WTC11 (cell line): Measurements from ENCODE around the gene KRT7. TPM values are rescaled to one million over a fixed set of nuclear protein-coding genes. Genes with fewer than 3 reads are reported as not detected.

ENCODE experiments used
- ATAC-seq: fragments of 200-7000 bp; cut with Tn5 transposase; 2 replicates; pipeline ENCODE4 v1.10.0; 2021; ENCODE audit warnings: mild to moderate bottlenecking, moderate library complexity
- CTCF ChIA-PET: fragments of 300-600 bp; sonication (Branson Sonifier 250); formaldehyde crosslinking; loops from one replicate; lab custom pipeline; 2021; ENCODE audit warnings: antibody characterized with exemption; lab: Charles Lee
- POLR2A ChIA-PET: fragments of 350-600 bp; sonication (Branson Sonifier 250); formaldehyde crosslinking; loops from one replicate; lab custom pipeline; 2021; ENCODE audit warnings: antibody characterized with exemption; lab: Charles Lee
- DNase-seq: peaks from one replicate; pipeline ENCODE4 v3.0.0; 2021; ENCODE audit warnings: low spot score
- H3K27ac Mint-ChIP-seq: 2 replicates; pipeline ENCODE4 v1.8.0; 2021; ENCODE audit warnings: mixed read lengths
- H3K27me3 Mint-ChIP-seq: 2 replicates; pipeline ENCODE4 v1.8.0; 2021; ENCODE audit warnings: low read depth, mild to moderate bottlenecking, moderate library complexity, mixed read lengths
- H3K36me3 Mint-ChIP-seq: 2 replicates; pipeline ENCODE4 v1.8.0; 2021; ENCODE audit warnings: mixed read lengths
- H3K4me1 Mint-ChIP-seq: 2 replicates; pipeline ENCODE4 v1.8.0; 2022; ENCODE audit warnings: mixed read lengths
- H3K4me3 Mint-ChIP-seq: 2 replicates; pipeline ENCODE4 v1.8.0; 2021; ENCODE audit warnings: mild to moderate bottlenecking, moderate library complexity, mixed read lengths
- H3K9me3 Mint-ChIP-seq: 2 replicates; pipeline ENCODE4 v1.8.0; 2021; ENCODE audit warnings: mixed read lengths
- CBFB ChIP-seq: sonication (generic); formaldehyde crosslinking; IDR thresholded peaks from 2 replicates; pipeline ENCODE4 v1.8.1; 2022; ENCODE audit warnings: mild to moderate bottlenecking, low read depth, missing genetic modification reagents
- CREM ChIP-seq: sonication (generic); formaldehyde crosslinking; IDR thresholded peaks from 2 replicates; pipeline ENCODE4 v1.8.1; 2022; ENCODE audit warnings: mild to moderate bottlenecking, missing genetic modification reagents, moderate library complexity
- ETV6 ChIP-seq: sonication (generic); formaldehyde crosslinking; IDR thresholded peaks from 2 replicates; pipeline ENCODE4 v1.8.1; 2022; ENCODE audit warnings: mild to moderate bottlenecking, missing genetic modification reagents
- GTF2I ChIP-seq: fragments of 250-450 bp; sonication (Bioruptor Pico); conservative IDR thresholded peaks from 2 replicates; pipeline ENCODE4 v1.4.0; 2021; ENCODE audit warnings: mild to moderate bottlenecking
- KAT7 ChIP-seq: sonication (generic); formaldehyde crosslinking; IDR thresholded peaks from 2 replicates; pipeline ENCODE4 v1.8.1; 2023; ENCODE audit warnings: missing genetic modification reagents, mild to moderate bottlenecking, borderline replicate concordance
- NR3C1 ChIP-seq: sonication (generic); formaldehyde crosslinking; conservative IDR thresholded peaks from 2 replicates; pipeline ENCODE4 v1.8.1; 2023; ENCODE audit warnings: low read depth, mild to moderate bottlenecking, missing genetic modification reagents
- RORB ChIP-seq: fragments of 250-450 bp; sonication (Bioruptor Pico); IDR thresholded peaks from 2 replicates; pipeline ENCODE4 v1.9.0; 2021; ENCODE audit warnings: mild to moderate bottlenecking
- SOX15 ChIP-seq: fragments of 250-450 bp; sonication (Bioruptor Pico); IDR thresholded peaks from 2 replicates; pipeline ENCODE4 v1.9.0; 2021; ENCODE audit warnings: mild to moderate bottlenecking
- TEAD4 ChIP-seq: sonication (generic); formaldehyde crosslinking; IDR thresholded peaks from 2 replicates; pipeline ENCODE4 v1.8.0; 2022; ENCODE audit warnings: mild to moderate bottlenecking, missing genetic modification reagents
- TP53 ChIP-seq: sonication (generic); formaldehyde crosslinking; IDR thresholded peaks from 2 replicates; pipeline ENCODE4 v1.8.1; 2023; ENCODE audit warnings: mild to moderate bottlenecking, missing genetic modification reagents
- ZNF317 ChIP-seq: sonication (generic); formaldehyde crosslinking; IDR thresholded peaks from 2 replicates; pipeline ENCODE4 v1.8.1; 2023; ENCODE audit warnings: low read depth, mild to moderate bottlenecking, moderate library complexity, missing genetic modification reagents, borderline replicate concordance
- ZNF423 ChIP-seq: fragments of 250-450 bp; sonication (Bioruptor Pico); IDR thresholded peaks from 2 replicates; pipeline ENCODE4 v2.1.2; 2022; ENCODE audit warnings: mild to moderate bottlenecking, moderate library complexity
- total RNA-seq: library from RNA; stranded (reverse); gene quantifications from 3 replicates; pipeline ENCODE4 v1.2.3, GENCODE V29; 2021
- TF ChIP-seq, protein P1 (sequence below): fragments of 250-450 bp; sonication (Bioruptor Pico); IDR thresholded peaks from 2 replicates; pipeline ENCODE4 v1.9.0; 2021; ENCODE audit warnings: mild to moderate bottlenecking
- TF ChIP-seq, protein P2 (sequence below): fragments of 250-450 bp; sonication (Bioruptor Pico); IDR thresholded peaks from 2 replicates; pipeline ENCODE4 v1.9.0; 2021; ENCODE audit warnings: mild to moderate bottlenecking, borderline replicate concordance
- TF ChIP-seq, protein P3 (sequence below): sonication (generic); formaldehyde crosslinking; IDR thresholded peaks from 2 replicates; pipeline ENCODE4 v1.8.0; 2022; ENCODE audit warnings: missing genetic modification reagents
- TF ChIP-seq, protein P4 (sequence below): sonication (generic); formaldehyde crosslinking; IDR thresholded peaks from 2 replicates; pipeline ENCODE4 v1.8.0; 2023; ENCODE audit warnings: mild to moderate bottlenecking, missing genetic modification reagents

The KRT7 gene
- total RNA-seq, 1 experiment from 2014 or later = 10.6 TPM

DNA sequence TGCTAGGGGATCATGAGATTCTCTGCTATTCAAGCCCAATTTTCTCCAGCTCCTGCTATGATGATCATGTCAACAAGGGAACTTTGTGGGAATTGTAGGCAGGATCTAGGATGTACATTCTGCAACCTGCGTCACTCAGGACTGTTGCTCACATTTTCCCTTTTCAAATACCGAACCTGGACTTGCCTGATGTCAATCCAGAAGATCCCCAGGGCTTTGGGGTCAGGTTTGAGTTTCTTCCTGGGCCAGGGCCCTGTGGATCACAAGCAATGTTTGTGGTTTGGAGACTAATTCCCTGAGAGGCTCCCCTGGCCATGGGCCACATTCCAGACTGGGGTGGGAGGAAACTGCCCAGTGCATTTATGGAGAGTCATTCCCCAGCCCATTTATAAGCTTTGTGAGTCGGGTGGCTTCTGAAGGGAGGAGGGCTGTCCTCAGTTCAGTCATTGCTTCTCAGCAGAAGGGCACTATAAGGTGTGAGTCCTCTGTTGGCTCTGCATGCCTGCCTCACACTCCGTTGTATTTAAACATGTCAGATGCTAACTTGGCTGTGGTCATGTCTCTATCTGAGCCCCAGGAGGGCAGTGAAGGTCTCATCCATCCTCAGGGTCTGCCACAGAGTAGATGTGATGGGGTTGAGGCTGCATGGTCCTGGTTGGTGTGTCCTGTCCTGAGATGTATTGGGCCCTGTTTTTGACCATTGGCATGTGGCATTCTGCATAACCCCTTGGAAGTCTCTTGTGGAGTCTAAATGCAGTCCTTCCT, 47.9 kb downstream of the KRT7 start (continued):
- TF ChIP-seq, protein P1, sequence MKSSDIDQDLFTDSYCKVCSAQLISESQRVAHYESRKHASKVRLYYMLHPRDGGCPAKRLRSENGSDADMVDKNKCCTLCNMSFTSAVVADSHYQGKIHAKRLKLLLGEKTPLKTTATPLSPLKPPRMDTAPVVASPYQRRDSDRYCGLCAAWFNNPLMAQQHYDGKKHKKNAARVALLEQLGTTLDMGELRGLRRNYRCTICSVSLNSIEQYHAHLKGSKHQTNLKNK (CRISPR knock-in tag) = no peak
- TF ChIP-seq CREM (CRISPR knock-in tag) (no peak), TEAD4 (CRISPR knock-in tag) (no peak)
- TF ChIP-seq, all 79 proteins: peak for 0

DNA sequence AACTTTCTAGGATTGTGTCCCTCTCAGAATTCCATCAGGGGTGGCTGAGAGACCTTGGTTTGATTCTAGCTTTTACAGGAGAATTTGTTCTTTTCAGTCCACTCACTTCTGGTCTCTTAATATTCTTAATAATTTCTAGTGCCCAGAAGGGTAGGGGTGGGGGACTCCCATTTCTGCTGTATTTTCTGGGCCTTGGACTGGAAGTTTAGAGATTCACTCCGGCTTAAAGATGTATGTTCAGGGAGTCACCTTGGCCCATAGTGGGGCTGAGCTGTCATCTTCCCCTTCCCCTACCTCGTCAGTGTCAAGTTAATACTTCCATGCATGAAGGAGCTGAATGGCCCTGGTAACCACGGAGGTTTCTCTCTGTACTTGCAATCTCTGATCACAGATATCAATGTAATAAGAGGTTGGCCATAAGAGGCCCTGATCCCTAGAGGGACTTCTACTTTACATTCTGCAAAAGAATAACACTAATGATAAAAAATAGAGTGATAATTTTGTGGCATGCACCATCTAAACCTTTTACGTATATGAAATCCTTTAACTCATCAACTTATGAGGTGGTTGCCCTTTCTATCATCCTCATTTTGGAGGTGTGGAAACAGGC, 51.6 kb downstream of the KRT7 start:
- DNase-seq = no peak
- Mint-ChIP-seq H3K27ac (no peak overlapping the region), H3K36me3 (no peaks in the 10 kb centered on the region), H3K27me3 (no peaks in the 10 kb centered on the region; the same call in 1 of the 2 replicates), H3K4me3 (no peak overlapping the region), H3K4me1 (peaks cover 11% of the 10 kb centered on the region), H3K9me3 (no peaks in the 10 kb centered on the region)
- POLR2A ChIA-PET = interaction anchor here (0.7 kb wide), 1 partner anchor 583 kb away, joined by 4 read pairs; no protein-coding TSS in a partner anchor
- no peak for ATAC-seq
- TF ChIP-seq ZNF423 (CRISPR knock-in tag) = no peak
- no peak for TF ChIP-seq KAT7
- TF ChIP-seq CBFB = no peak
- no peak for TF ChIP-seq RORB (CRISPR knock-in tag)
- TF ChIP-seq, protein P2, sequence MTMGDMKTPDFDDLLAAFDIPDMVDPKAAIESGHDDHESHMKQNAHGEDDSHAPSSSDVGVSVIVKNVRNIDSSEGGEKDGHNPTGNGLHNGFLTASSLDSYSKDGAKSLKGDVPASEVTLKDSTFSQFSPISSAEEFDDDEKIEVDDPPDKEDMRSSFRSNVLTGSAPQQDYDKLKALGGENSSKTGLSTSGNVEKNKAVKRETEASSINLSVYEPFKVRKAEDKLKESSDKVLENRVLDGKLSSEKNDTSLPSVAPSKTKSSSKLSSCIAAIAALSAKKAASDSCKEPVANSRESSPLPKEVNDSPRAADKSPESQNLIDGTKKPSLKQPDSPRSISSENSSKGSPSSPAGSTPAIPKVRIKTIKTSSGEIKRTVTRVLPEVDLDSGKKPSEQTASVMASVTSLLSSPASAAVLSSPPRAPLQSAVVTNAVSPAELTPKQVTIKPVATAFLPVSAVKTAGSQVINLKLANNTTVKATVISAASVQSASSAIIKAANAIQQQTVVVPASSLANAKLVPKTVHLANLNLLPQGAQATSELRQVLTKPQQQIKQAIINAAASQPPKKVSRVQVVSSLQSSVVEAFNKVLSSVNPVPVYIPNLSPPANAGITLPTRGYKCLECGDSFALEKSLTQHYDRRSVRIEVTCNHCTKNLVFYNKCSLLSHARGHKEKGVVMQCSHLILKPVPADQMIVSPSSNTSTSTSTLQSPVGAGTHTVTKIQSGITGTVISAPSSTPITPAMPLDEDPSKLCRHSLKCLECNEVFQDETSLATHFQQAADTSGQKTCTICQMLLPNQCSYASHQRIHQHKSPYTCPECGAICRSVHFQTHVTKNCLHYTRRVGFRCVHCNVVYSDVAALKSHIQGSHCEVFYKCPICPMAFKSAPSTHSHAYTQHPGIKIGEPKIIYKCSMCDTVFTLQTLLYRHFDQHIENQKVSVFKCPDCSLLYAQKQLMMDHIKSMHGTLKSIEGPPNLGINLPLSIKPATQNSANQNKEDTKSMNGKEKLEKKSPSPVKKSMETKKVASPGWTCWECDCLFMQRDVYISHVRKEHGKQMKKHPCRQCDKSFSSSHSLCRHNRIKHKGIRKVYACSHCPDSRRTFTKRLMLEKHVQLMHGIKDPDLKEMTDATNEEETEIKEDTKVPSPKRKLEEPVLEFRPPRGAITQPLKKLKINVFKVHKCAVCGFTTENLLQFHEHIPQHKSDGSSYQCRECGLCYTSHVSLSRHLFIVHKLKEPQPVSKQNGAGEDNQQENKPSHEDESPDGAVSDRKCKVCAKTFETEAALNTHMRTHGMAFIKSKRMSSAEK (CRISPR knock-in tag) = no peak
- TF ChIP-seq SOX15 = no peak
- TF ChIP-seq ZNF317 (CRISPR knock-in tag) = no peak
- TF ChIP-seq GTF2I (CRISPR knock-in tag) = no peak
- no peak for TF ChIP-seq NR3C1 (CRISPR knock-in tag)
- TF ChIP-seq, protein P3, sequence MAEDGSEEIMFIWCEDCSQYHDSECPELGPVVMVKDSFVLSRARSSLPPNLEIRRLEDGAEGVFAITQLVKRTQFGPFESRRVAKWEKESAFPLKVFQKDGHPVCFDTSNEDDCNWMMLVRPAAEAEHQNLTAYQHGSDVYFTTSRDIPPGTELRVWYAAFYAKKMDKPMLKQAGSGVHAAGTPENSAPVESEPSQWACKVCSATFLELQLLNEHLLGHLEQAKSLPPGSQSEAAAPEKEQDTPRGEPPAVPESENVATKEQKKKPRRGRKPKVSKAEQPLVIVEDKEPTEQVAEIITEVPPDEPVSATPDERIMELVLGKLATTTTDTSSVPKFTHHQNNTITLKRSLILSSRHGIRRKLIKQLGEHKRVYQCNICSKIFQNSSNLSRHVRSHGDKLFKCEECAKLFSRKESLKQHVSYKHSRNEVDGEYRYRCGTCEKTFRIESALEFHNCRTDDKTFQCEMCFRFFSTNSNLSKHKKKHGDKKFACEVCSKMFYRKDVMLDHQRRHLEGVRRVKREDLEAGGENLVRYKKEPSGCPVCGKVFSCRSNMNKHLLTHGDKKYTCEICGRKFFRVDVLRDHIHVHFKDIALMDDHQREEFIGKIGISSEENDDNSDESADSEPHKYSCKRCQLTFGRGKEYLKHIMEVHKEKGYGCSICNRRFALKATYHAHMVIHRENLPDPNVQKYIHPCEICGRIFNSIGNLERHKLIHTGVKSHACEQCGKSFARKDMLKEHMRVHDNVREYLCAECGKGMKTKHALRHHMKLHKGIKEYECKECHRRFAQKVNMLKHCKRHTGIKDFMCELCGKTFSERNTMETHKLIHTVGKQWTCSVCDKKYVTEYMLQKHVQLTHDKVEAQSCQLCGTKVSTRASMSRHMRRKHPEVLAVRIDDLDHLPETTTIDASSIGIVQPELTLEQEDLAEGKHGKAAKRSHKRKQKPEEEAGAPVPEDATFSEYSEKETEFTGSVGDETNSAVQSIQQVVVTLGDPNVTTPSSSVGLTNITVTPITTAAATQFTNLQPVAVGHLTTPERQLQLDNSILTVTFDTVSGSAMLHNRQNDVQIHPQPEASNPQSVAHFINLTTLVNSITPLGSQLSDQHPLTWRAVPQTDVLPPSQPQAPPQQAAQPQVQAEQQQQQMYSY (CRISPR knock-in tag) = no peak
- TF ChIP-seq, protein P4, sequence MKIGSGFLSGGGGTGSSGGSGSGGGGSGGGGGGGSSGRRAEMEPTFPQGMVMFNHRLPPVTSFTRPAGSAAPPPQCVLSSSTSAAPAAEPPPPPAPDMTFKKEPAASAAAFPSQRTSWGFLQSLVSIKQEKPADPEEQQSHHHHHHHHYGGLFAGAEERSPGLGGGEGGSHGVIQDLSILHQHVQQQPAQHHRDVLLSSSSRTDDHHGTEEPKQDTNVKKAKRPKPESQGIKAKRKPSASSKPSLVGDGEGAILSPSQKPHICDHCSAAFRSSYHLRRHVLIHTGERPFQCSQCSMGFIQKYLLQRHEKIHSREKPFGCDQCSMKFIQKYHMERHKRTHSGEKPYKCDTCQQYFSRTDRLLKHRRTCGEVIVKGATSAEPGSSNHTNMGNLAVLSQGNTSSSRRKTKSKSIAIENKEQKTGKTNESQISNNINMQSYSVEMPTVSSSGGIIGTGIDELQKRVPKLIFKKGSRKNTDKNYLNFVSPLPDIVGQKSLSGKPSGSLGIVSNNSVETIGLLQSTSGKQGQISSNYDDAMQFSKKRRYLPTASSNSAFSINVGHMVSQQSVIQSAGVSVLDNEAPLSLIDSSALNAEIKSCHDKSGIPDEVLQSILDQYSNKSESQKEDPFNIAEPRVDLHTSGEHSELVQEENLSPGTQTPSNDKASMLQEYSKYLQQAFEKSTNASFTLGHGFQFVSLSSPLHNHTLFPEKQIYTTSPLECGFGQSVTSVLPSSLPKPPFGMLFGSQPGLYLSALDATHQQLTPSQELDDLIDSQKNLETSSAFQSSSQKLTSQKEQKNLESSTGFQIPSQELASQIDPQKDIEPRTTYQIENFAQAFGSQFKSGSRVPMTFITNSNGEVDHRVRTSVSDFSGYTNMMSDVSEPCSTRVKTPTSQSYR (CRISPR knock-in tag) = no peak
- TF ChIP-seq ETV6 (CRISPR knock-in tag) = no peak
- no peak for TF ChIP-seq TP53 (CRISPR knock-in tag)
- CTCF ChIA-PET = interaction anchor here (1.2 to 1.7 kb wide), 4 partner anchors 14 to 63 kb away, joined by 3 to 7 read pairs (median 6); no protein-coding TSS in a partner anchor
